Activated T-helper 1 cell treated with anti-CD3 and anti-CD28 coated beads, Interleukin-12 subunit alpha, Interleukin-12 subunit beta, Interleukin-2, Interleukin-4 antibody, amounts not matched to agents 30 ng/mL and 10 ng/mL and 1 ng/mL, durations not matched to agents 14 hours and 24 hours and 36 hours (primary cell): Measurements from ENCODE around the gene LSAMP. TPM values are rescaled to one million over a fixed set of nuclear protein-coding genes. Genes with fewer than 3 reads are reported as not detected.

ENCODE experiments used
- DNase-seq: peaks from one replicate; pipeline ENCODE4 v3.0.0; 2021; ENCODE audit warnings: low spot score
- H3K27ac Mint-ChIP-seq: one replicate; pipeline ENCODE4 v1.8.0; 2021; ENCODE audit warnings: mild to moderate bottlenecking, mixed read lengths
- H3K27me3 Mint-ChIP-seq: one replicate; pipeline ENCODE4 v1.8.0; 2022; ENCODE audit warnings: mild to moderate bottlenecking, moderate library complexity, mixed read lengths; ENCODE audit not compliant: insufficient read depth
- H3K36me3 Mint-ChIP-seq: one replicate; pipeline ENCODE4 v1.8.0; 2021; ENCODE audit warnings: low read depth, mixed read lengths
- H3K4me1 Mint-ChIP-seq: one replicate; pipeline ENCODE4 v1.8.0; 2021; ENCODE audit warnings: low read depth, mixed read lengths
- H3K4me3 Mint-ChIP-seq: one replicate; pipeline ENCODE4 v1.8.0; 2021; ENCODE audit warnings: mild to moderate bottlenecking, moderate library complexity, mixed read lengths
- H3K9me3 Mint-ChIP-seq: one replicate; pipeline ENCODE4 v1.8.0; 2021; ENCODE audit warnings: mixed read lengths
- intact Hi-C: fragments of 100-400 bp; cut with micrococcal nuclease; formaldehyde crosslinking; loops from one replicate; pipeline ENCODE4 v1.15.1; 2024
- total RNA-seq: library from RNA; stranded (reverse); gene quantifications from 2 replicates; pipeline ENCODE4 v1.2.3, GENCODE V29; 2022

The LSAMP gene
- total RNA-seq, 1 donor from 2014 or later: not detected

DNA sequence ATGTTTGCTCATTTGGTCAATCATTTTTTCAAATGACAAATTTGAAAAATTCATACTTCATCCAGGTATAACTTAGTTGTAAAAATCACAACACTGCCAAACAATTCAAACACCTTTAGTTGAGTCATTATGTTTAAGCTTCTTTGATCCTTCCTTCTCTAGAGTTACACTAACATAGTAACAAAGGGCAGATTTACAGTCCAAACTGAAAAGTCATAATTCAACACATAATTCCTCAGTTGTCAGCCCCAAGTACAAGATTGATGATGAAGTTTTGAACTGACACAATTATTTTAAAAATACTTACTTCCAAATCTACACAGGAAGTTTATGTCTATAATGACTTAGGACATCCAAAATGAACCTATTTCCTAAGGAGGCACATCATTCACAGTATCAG is 264.1 kb downstream of the LSAMP start:
- Mint-ChIP-seq H3K9me3 (no peaks in the 10 kb centered on the region), H3K4me1 (no peaks in the 10 kb centered on the region), H3K27me3 (no peaks in the 10 kb centered on the region), H3K27ac (no peak overlapping the region), H3K4me3 (no peak overlapping the region), H3K36me3 (no peaks in the 10 kb centered on the region)
- DNase-seq: no peak
- intact Hi-C loops: no loop called here

GRCh38 chr3:116179091-116179490 is 266.2 kb downstream of the LSAMP start:
- Mint-ChIP-seq H3K27me3 (no peaks in the 10 kb centered on the region), H3K9me3 (no peaks in the 10 kb centered on the region), H3K4me3 (no peak overlapping the region), H3K27ac (no peak overlapping the region), H3K36me3 (no peaks in the 10 kb centered on the region), H3K4me1 (no peaks in the 10 kb centered on the region)
- intact Hi-C loops: no loop called here
- no peak for DNase-seq

GRCh38 chr3:116176974-116177555 is 268.2 kb downstream of the LSAMP start:
- H3K27me3 Mint-ChIP-seq: no peaks in the 10 kb centered on the region
- no peaks in the 10 kb centered on the region for H3K4me1 Mint-ChIP-seq
- no peak overlapping the region for H3K4me3 Mint-ChIP-seq
- intact Hi-C loops: no loop called here
- H3K9me3 Mint-ChIP-seq: no peaks in the 10 kb centered on the region
- no peak overlapping the region for H3K27ac Mint-ChIP-seq
- no peaks in the 10 kb centered on the region for H3K36me3 Mint-ChIP-seq
- no peak for DNase-seq

- Mint-ChIP-seq H3K27me3 (peaks cover 3% of the 10 kb centered on the region), H3K9me3 (no peaks in the 10 kb centered on the region), H3K27ac (no peak overlapping the region), H3K36me3 (no peaks in the 10 kb centered on the region), H3K4me1 (no peaks in the 10 kb centered on the region), H3K4me3 (no peak overlapping the region)
- intact Hi-C loops: no loop called here
- DNase-seq: no peak
Measured at GRCh38 chr3:116166121-116166520, 279.2 kb downstream of the LSAMP start.

DNA sequence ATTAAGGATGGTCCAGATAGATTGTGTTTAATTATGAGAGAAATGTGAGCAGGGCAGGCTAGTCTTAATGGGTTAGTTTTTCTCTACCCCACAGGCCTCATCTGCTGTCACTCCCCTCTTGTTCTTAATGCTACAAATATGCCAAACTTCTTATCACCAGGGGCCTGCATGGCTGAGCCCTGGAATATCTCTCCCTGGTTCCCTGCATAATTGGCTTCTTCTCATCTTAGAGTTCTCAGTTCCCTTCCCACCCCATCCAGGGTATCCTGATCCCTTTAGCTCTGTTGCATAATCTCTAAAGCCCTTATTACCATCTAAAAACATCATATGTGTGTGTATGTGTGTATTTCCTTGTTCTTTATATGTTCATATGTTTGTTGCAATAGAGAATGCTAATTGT is 279.6 kb downstream of the LSAMP start:
- H3K4me1 Mint-ChIP-seq: no peaks in the 10 kb centered on the region
- no peak overlapping the region for H3K4me3 Mint-ChIP-seq
- DNase-seq: no peak
- no peaks in the 10 kb centered on the region for H3K9me3 Mint-ChIP-seq
- intact Hi-C loops: no loop called here
- H3K27ac Mint-ChIP-seq: no peak overlapping the region
- peaks cover 3% of the 10 kb centered on the region for H3K27me3 Mint-ChIP-seq
- H3K36me3 Mint-ChIP-seq: no peaks in the 10 kb centered on the region

DNA sequence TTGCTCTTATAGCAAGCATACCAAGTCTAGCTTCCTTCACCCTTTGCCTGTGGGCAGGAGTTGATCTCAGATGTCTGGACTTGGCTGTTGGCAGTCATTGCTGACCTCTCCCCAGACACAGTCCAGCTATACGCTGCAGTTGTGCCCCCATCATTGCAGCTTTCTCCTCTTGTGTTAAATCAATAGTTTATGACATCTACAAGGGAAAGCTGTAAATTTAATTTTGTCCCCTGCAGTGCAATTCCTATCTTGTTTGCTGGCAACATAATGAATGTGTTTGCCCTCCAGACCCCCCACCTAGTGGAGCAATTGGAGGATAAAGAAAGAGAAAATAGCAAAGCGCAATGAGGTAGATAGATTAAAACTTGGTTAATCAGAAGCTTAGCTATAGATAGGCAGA is 280.2 kb downstream of the LSAMP start:
- Mint-ChIP-seq H3K4me1 (no peaks in the 10 kb centered on the region), H3K4me3 (no peak overlapping the region), H3K27ac (no peak overlapping the region), H3K27me3 (peaks cover 3% of the 10 kb centered on the region), H3K9me3 (no peaks in the 10 kb centered on the region), H3K36me3 (no peaks in the 10 kb centered on the region)
- intact Hi-C loops: no loop called here
- no peak for DNase-seq

GRCh38 chr3:116164039-116164438 is 281.2 kb downstream of the LSAMP start:
- H3K27ac Mint-ChIP-seq: no peak overlapping the region
- intact Hi-C loops: no loop called here
- no peaks in the 10 kb centered on the region for H3K4me1 Mint-ChIP-seq
- no peaks in the 10 kb centered on the region for H3K9me3 Mint-ChIP-seq
- no peak overlapping the region for H3K4me3 Mint-ChIP-seq
- DNase-seq: no peak
- H3K36me3 Mint-ChIP-seq: no peaks in the 10 kb centered on the region
- H3K27me3 Mint-ChIP-seq: peaks cover 3% of the 10 kb centered on the region

DNA sequence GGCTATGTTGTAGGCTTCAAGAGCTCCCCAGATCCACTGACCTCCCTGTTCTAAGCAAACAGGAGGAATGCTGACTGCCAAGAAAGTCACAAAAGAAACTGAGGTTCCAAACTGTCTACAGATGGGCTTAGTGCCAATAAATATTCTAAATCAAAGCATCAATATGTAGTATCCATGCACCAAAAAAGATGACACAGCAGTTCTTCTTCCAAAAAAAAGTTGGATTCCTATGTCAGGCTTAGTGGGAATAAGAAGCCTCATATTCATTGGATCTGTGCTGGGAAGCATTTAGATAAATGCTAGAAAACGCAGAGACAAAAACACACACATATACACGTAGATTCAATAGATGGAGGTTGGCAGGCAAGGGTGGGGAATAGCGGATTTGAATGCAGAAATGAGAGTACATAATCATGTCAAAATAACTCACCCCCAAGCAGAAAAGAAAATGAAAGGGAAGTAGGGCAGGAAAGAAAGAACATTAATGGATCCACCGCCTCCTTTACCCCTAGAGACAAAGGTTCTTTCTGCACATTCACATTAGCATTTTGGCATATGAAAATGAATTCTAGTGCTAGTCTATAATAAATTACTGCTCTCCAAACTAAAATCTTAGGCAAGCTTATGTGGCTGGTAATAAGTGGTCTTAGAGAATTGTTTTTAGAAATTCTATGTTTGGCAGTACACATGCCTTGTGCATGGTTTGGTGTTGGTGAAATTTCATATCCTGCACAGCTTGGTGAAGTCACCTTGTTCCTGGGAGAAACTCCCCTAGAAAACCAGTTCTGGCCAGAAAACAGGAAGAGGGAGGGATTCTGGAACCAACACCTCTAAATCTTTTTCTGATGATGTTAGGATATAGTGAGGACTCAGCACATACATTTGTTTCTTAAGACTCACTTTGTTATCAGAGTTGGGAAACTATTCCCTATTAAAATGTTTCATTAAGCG is 283.4 kb downstream of the LSAMP start:
- Mint-ChIP-seq H3K4me3 (no peak overlapping the region), H3K4me1 (no peaks in the 10 kb centered on the region), H3K36me3 (no peaks in the 10 kb centered on the region), H3K27ac (no peak overlapping the region), H3K27me3 (peaks cover 2% of the 10 kb centered on the region), H3K9me3 (no peaks in the 10 kb centered on the region)
- no peak for DNase-seq
- intact Hi-C loops: no loop called here

DNA sequence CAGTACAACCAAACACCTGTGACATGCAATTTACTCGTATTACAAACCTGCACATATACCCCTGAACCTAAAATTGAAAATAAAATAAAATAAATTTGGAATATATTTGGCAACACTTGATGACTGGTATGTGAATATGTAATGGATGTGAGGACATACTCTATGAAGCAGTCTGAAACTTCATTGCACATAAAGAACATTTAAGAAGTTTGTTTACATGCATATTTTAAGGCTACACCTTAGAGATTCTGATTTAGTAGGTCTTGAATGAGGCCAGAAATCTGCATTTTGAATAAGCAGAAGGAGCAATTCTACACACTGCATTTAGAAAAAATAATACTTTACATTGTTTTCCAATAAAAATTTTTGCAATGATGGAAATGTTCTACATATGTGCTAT is 284.7 kb downstream of the LSAMP start:
- Mint-ChIP-seq H3K4me3 (no peak overlapping the region), H3K4me1 (no peaks in the 10 kb centered on the region), H3K27ac (no peak overlapping the region), H3K27me3 (peaks cover 2% of the 10 kb centered on the region), H3K9me3 (no peaks in the 10 kb centered on the region), H3K36me3 (no peaks in the 10 kb centered on the region)
- intact Hi-C loops: no loop called here
- DNase-seq: no peak

DNA sequence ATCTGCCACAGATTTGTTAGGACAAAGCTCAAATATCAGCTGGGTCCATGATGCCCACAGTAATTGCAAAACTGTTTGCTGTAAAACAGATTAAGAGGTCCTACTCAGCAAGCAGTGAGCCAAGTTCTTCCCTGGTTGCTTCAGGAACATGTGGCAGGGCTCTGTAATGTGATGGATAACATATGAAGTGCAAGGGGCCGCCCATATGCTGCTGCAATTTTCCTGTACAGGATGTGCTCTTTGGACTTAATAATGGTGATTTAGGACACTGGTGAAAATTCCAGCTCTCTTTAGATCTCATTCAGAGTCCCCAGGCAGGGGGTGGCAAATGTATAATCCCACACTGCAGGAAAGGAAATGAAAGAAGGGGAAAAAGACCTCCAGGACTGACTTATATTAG is 289.4 kb downstream of the LSAMP start:
- Mint-ChIP-seq H3K4me3 (no peak overlapping the region), H3K36me3 (no peaks in the 10 kb centered on the region), H3K4me1 (no peaks in the 10 kb centered on the region), H3K27me3 (no peaks in the 10 kb centered on the region), H3K9me3 (no peaks in the 10 kb centered on the region), H3K27ac (no peak overlapping the region)
- DNase-seq: no peak
- intact Hi-C loops: no loop called here

DNA sequence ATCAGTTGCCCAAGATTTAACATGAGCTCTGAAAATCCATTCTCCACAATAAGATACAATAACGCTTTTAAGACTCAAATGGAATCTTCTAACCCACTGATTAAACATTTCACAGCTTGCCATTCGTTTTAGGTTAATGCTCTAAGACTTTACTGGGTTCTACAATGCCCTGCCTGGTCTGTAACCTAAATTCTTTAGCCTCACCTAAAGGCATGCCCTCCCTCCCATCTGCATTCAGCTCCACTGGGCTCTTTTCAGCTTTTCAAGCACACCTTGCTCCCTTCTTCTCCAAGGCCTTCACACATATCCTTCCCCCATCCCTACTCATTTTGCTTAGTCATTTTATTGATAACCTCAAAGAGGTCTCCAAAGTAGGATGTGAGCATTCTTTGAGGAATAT is 290.9 kb downstream of the LSAMP start:
- intact Hi-C loops: no loop called here

GRCh38 chr3:116153174-116153573 is 292.1 kb downstream of the LSAMP start:
- intact Hi-C loops: no loop called here
- Mint-ChIP-seq H3K27ac (no peak overlapping the region), H3K4me1 (no peaks in the 10 kb centered on the region), H3K9me3 (no peaks in the 10 kb centered on the region), H3K27me3 (no peaks in the 10 kb centered on the region), H3K36me3 (no peaks in the 10 kb centered on the region), H3K4me3 (no peak overlapping the region)
- no peak for DNase-seq

More for the DNA sequence above, 290.9 kb downstream of the LSAMP start:
- H3K36me3 Mint-ChIP-seq: no peaks in the 10 kb centered on the region
- H3K27me3 Mint-ChIP-seq: no peaks in the 10 kb centered on the region
- no peaks in the 10 kb centered on the region for H3K4me1 Mint-ChIP-seq
- DNase-seq: no peak
- H3K27ac Mint-ChIP-seq: no peak overlapping the region
- H3K4me3 Mint-ChIP-seq: no peak overlapping the region
- H3K9me3 Mint-ChIP-seq: no peaks in the 10 kb centered on the region

DNA sequence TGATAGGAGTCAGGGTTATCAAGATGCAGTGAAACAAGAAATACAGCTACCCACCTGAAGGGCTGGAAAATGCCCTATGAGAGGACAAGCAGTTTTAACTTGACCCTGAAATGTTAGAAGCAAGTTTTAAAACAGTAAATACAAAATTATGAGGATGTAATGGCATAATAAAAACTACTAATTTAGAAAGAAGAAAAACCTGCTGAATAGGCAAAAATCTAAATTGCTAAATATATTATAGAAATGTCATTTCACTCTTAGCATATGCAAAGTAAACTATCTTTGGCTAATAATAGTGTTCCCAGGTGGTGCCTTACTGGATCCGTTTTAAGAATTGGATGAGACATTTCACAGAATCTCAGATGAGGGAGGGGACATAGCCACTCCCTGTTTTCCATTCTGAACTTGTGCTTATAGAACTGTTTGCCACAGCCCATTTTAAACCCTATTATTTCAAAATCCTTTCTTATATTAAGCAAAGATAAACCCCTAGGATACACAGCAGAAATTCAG is 294.6 kb downstream of the LSAMP start:
- H3K4me1 Mint-ChIP-seq: no peaks in the 10 kb centered on the region
- peaks cover 5% of the 10 kb centered on the region for H3K9me3 Mint-ChIP-seq
- no peak for DNase-seq
- H3K27me3 Mint-ChIP-seq: no peaks in the 10 kb centered on the region
- no peak overlapping the region for H3K4me3 Mint-ChIP-seq
- H3K27ac Mint-ChIP-seq: no peak overlapping the region
- H3K36me3 Mint-ChIP-seq: no peaks in the 10 kb centered on the region
- intact Hi-C loops: no loop called here
